ENCODE data around the gene STAT5A.

DNA sequence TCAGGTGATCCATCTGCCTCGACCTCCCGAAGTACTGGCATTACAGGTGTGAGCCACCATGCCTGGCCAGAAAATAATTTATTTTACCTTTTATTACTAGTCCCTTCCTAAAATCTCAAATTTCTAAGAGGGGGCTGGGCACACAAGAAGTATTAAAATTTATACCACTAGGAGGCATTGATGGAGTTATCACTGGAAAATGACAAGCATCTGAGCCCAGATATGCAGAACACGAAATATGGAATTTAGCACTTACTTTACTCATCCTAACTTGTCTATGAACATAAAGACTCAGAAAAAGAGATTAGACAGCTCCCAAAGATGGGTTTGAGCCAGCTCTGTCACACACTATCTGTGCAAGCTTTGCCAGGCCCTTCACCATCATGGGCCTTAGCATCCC, 46.4 kb downstream of the STAT5A start:
- TF ChIP-seq GATA3 (IDR thresholded peaks at IDR 0.05; ENCODE audit: low read depth, low read length) (no peak), GATA2 (IDR thresholded peaks at IDR 0.05; ENCODE audit: low read depth, low read length) (no peak)
